Cardiac fibroblast (primary cell): ENCODE results near the gene PRKCSH.
"Not testable (repeated sequence)": the region's sequence is repeated elsewhere in the genome, so short reads cannot be mapped to it uniquely, and the experiment has no call there.

ENCODE experiments used
- DNase-seq, 2 donors: peaks; one replicate each; pipeline versions ENCODE4 v3.0.0 to v3.0.0-alpha.2; 2010; ENCODE audit warnings: low read depth in 2 of 2
- H3K4me3 ChIP-seq, 2 donors: replicated peaks in 1 of 2; 1 replicate in 1 of 2; 2 replicates in 1 of 2; pipeline ENCODE4 v1.5.1; 2011; ENCODE audit warnings: low read depth in 2 of 2, low read length in 2 of 2, mild to moderate bottlenecking in 2 of 2, moderate library complexity in 1 of 2
- CTCF ChIP-seq: IDR thresholded peaks from one replicate; pipeline ENCODE4 v1.5.1; 2011; ENCODE audit warnings: low read depth, mild to moderate bottlenecking, low read length, inconsistent platforms

The PRKCSH gene

DNA sequence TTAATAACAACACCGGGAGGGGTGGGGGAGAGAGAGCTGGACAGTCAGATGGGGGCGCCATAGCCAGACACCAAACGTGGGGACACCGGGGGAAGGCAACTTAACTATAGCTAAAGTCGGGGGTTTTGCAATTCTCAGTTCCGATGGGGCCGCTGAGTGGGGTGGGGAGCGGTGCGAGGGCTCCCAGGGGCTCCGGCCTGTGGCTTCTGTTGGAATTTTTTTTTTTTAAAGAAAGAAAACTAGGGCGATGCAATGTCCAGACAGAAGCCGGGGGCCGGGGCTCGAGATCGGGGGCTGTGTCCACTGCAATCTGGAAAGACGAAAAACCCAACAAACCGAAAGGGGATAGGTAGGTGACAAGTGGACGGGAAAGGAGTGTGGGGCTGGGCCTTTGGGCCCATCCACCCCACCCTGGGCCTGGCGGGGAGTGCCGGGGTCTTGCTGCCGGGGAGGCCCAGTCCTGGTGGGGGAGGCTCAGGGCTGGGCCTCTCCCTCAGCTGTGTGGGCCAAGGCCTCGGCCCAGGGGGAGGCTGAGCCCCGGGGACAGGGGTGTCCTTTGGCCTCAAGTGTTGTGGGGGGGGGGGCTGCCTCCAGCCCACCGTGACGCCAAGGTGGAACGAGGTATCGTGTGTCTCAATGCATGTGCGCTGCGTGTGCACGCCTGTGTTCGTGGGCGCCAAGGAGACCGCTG lies 17.3 kb downstream of the PRKCSH start:
- no peak overlapping the region for H3K4me3 ChIP-seq
- no peak for DNase-seq
- TF ChIP-seq CTCF: no peak

GRCh38 chr19:11453468-11454341 lies 18.3 kb downstream of the PRKCSH start:
- H3K4me3 ChIP-seq: no peak overlapping the region
- TF ChIP-seq CTCF: peak; percentile 47
- no peak for DNase-seq

GRCh38 chr19:11455233-11455554 lies 19.8 kb downstream of the PRKCSH start:
- H3K4me3 ChIP-seq, DNase-seq: not testable (repeated sequence)

- no peak overlapping the region for H3K4me3 ChIP-seq
- no peak for TF ChIP-seq CTCF
- DNase-seq: no peak
Observed at GRCh38 chr19:11456659-11457058, 21.2 kb downstream of the PRKCSH start.

DNA sequence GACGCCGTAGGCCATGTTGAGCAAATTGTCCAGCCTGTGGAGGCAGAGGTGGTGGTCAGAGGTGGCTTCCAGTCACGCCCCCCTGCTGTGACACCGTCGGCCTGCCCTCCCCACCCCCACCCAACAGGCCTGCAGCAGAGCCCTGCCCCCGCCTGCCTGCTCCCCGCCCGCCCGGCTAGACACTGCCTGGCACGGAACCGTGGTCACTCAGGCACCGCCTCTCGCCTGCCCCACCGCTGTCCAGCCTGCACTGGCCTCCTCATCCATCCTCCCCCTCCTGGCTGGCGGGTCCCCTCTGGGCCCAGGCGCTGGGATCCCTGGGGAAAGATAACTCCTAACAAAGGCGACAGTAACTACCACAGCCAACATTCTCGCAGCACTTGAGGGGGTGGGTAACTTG lies 21.7 kb downstream of the PRKCSH start:
- no peak for TF ChIP-seq CTCF
- no peak for DNase-seq
- H3K4me3 ChIP-seq: no peak overlapping the region

- no peak for TF ChIP-seq CTCF
- DNase-seq: no peak
- no peak overlapping the region for H3K4me3 ChIP-seq
Observed at GRCh38 chr19:11457831-11458230, 22.4 kb downstream of the PRKCSH start.

DNA sequence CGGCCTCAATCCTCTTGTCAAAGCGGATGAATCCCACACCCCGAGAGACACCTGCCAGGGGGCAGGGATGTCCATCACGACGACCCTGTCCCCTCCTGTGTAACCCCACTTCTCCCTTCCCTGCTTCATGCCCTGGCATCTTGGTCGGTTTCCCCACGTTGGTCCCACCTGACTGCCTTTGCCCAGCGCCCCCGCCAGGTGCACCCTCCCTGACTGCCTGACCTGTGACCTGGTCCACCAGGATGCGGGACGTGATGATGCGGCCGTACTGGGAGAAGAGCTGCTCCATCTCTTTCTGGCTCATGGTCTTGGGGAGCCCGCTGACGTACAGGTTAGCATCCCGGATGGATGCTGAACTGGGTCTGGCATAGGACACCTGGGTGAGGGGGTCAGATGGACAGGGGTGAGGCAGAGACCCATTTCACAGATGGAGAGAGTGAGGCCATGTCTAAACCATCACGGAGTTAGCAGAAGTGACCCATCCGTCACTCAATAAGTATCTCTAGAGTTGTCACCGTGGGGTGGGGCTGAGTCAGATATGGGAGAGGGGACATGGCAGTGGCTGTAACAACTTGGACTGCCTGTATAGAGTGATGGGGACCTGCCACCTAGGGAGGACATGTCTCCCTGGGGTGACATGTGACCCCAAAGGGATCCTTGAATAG lies 22.9 kb downstream of the PRKCSH start:
- TF ChIP-seq CTCF: no peak
- H3K4me3 ChIP-seq: no peak overlapping the region
- no peak for DNase-seq

GRCh38 chr19:11458912-11459311 lies 23.5 kb downstream of the PRKCSH start:
- H3K4me3 ChIP-seq, DNase-seq: not testable (repeated sequence)
